Measurements from ENCODE around the gene IL34. TPM values are rescaled to one million over a fixed set of nuclear protein-coding genes. Genes with fewer than 3 reads are reported as not detected.

IL34 gene
- total and polyA plus RNA-seq, 2 of the 13 experiments (the other 11 are each of a cell fraction or from before 2014, with no cell fraction given), result 1.2 to 1.3 TPM

- TF ChIP-seq ZNF234 (CRISPR knock-in tag; conservative IDR thresholded peaks at IDR 0.05) (no peak), TBX3 (IDR thresholded peaks at IDR 0.05; ENCODE audit: borderline replicate concordance) (no peak), SNAI1 (CRISPR knock-in tag; IDR thresholded peaks at IDR 0.05; ENCODE audit: borderline replicate concordance) (no peak), SKI (IDR thresholded peaks at IDR 0.05; ENCODE audit: partially characterized antibody) (no peak), ZNF547 (CRISPR knock-in tag; IDR thresholded peaks at IDR 0.05) (no peak), ZNF460 (CRISPR knock-in tag; IDR thresholded peaks at IDR 0.05; ENCODE audit: borderline replicate concordance) (no peak), TEAD3 (CRISPR knock-in tag; optimal IDR thresholded peaks at IDR 0.05; ENCODE audit: borderline replicate concordance) (peak; percentile 12), ZNF704 (CRISPR knock-in tag; IDR thresholded peaks at IDR 0.05; ENCODE audit: borderline replicate concordance) (no peak; the same call in 1 of the 2 replicates), ZNF576 (CRISPR knock-in tag; IDR thresholded peaks at IDR 0.05) (no peak), TBL1XR1 (IDR thresholded peaks at IDR 0.05; ENCODE audit: borderline replicate concordance, low read length, partially characterized antibody) (no peak), KDM3A (CRISPR knock-in tag; IDR thresholded peaks at IDR 0.05; ENCODE audit: low read depth) (no peak), IKZF1 (IDR thresholded peaks at IDR 0.05) (no peak), ETV6 (CRISPR knock-in tag; conservative IDR thresholded peaks at IDR 0.05) (peak; percentile 14; the same call in 1 of the 2 replicates), NFIB (CRISPR knock-in tag; IDR thresholded peaks at IDR 0.05; ENCODE audit: borderline replicate concordance) (no peak), HNRNPL (IDR thresholded peaks at IDR 0.05; ENCODE audit: low read depth, low read length) (peak; percentile 99), ZNF782 (CRISPR knock-in tag; IDR thresholded peaks at IDR 0.05; ENCODE audit: borderline replicate concordance) (peak; percentile 71; the same call in 1 of the 2 replicates), CEBPG (CRISPR knock-in tag; IDR thresholded peaks at IDR 0.05) (no peak), HIC2 (CRISPR knock-in tag; IDR thresholded peaks at IDR 0.05; ENCODE audit: low read depth) (no peak; the same call in 1 of the 2 replicates), ZNF792 (CRISPR knock-in tag; IDR thresholded peaks at IDR 0.05) (no peak), MBNL3 (CRISPR knock-in tag; conservative IDR thresholded peaks at IDR 0.05) (no peak), CHD4 (IDR thresholded peaks at IDR 0.05; ENCODE audit: borderline replicate concordance, low read length) (peak; percentile 43; the same call in 1 of the 2 replicates), ZNF124 (CRISPR knock-in tag; IDR thresholded peaks at IDR 0.05) (no peak), MXI1 (IDR thresholded peaks at IDR 0.05; ENCODE audit: borderline replicate concordance, low read depth, low read length) (peak; percentile 25; the same call in 1 of the 3 replicates), SMAD9 (CRISPR knock-in tag; IDR thresholded peaks at IDR 0.05) (no peak), ZSCAN12 (CRISPR knock-in tag; IDR thresholded peaks at IDR 0.05) (no peak), ZSCAN20 (CRISPR knock-in tag; IDR thresholded peaks at IDR 0.05; ENCODE audit: borderline replicate concordance) (0 out of 2 replicates have a peak, but pooled peaks have one; percentile 25)
These were observed 36.1 kb downstream of the IL34 start (continued) for GRCh38 chr16:70682239-70683145.
